DOHH2 (cell line): ENCODE measurements around the gene RAB26.

ENCODE experiments used
- H3F3A ChIP-seq: fragments of 200-600 bp; sonication (generic), shearing (Covaris generic); 2 replicates; pipeline ENCODE4 v1.6.0; 2016; ENCODE audit warnings: antibody characterized with exemption, mild to moderate bottlenecking; ENCODE audit not compliant: control insufficient read depth, insufficient read depth
- H3K27ac ChIP-seq: fragments of 200-600 bp; sonication (generic); 2 replicates; pipeline ENCODE4 v1.5.1; 2014; ENCODE audit warnings: low read depth, mild to moderate bottlenecking, low read length, moderate library complexity
- H3K27me3 ChIP-seq: fragments of 200-600 bp; sonication (generic); 2 replicates; pipeline ENCODE4 v1.6.1; 2014; ENCODE audit warnings: mild to moderate bottlenecking, low read length, mixed read lengths; ENCODE audit not compliant: control insufficient read depth
- H3K36me3 ChIP-seq: fragments of 200-600 bp; sonication (generic); 2 replicates; pipeline ENCODE4 v1.6.1; 2014; ENCODE audit warnings: mild to moderate bottlenecking, low read length, moderate library complexity, mixed read lengths; ENCODE audit not compliant: control insufficient read depth
- H3K4me1 ChIP-seq: fragments of 200-600 bp; sonication (generic); 2 replicates; pipeline ENCODE4 v1.6.1; 2014; ENCODE audit warnings: mild to moderate bottlenecking, low read length, mixed read lengths; ENCODE audit not compliant: control insufficient read depth
- H3K4me2 ChIP-seq: fragments of 200-600 bp; sonication (generic); 2 replicates; pipeline ENCODE4 v1.6.0; 2014; ENCODE audit warnings: mild to moderate bottlenecking, low read length, moderate library complexity
- H3K4me3 ChIP-seq: fragments of 200-600 bp; sonication (generic); 2 replicates; pipeline ENCODE4 v1.5.1; 2014; ENCODE audit warnings: mild to moderate bottlenecking, low read length, mixed read lengths
- H3K79me2 ChIP-seq: fragments of 200-600 bp; sonication (generic); 2 replicates; pipeline ENCODE4 v1.6.1; 2014; ENCODE audit warnings: mild to moderate bottlenecking, low read length, mixed read lengths; ENCODE audit not compliant: control insufficient read depth
- H3K9me2 ChIP-seq: fragments of 200-600 bp; sonication (generic); replicated peaks from 2 replicates; pipeline ENCODE4 v1.6.1; 2014; ENCODE audit warnings: mild to moderate bottlenecking, low read length, mixed read lengths; ENCODE audit not compliant: control insufficient read depth
- H3K9me3 ChIP-seq: fragments of 200-600 bp; sonication (generic); 2 replicates; pipeline ENCODE4 v1.6.1; 2014; ENCODE audit warnings: antibody characterized with exemption, low read length, mixed read lengths; ENCODE audit not compliant: control insufficient read depth, insufficient read depth
- H4K20me1 ChIP-seq: fragments of 200-600 bp; sonication (generic); 2 replicates; pipeline ENCODE4 v1.6.0; 2014; ENCODE audit warnings: low read depth, mild to moderate bottlenecking, antibody characterized with exemption, low read length, moderate library complexity; ENCODE audit not compliant: control insufficient read depth, insufficient read depth
- CTCF ChIP-seq: fragments of 200-600 bp; sonication (generic); IDR thresholded peaks from one replicate; pipeline ENCODE4 v1.5.1; 2014; ENCODE audit warnings: antibody characterized with exemption, mild to moderate bottlenecking, low read depth, low read length; ENCODE audit not compliant: poor library complexity, severe bottlenecking
- EZH2phosphoT487 ChIP-seq: fragments of 200-600 bp; sonication (generic); IDR thresholded peaks from 2 replicates; pipeline ENCODE4 v1.6.1; 2017; ENCODE audit warnings: borderline replicate concordance, mild to moderate bottlenecking, antibody characterized with exemption, low read length, moderate library complexity, mixed read lengths

RAB26 gene

GRCh38 chr16:2186064-2186463, 37.6 kb downstream of the RAB26 start:
- Histone ChIP-seq H3K79me2 (no peaks in the 10 kb centered on the region), H3K9me2 (no peaks in the 10 kb centered on the region), H3F3A (no peaks in the 10 kb centered on the region), H4K20me1 (no peaks in the 10 kb centered on the region), H3K4me1 (peaks cover 2% of the 10 kb centered on the region; the same call in 1 of the 2 replicates), H3K36me3 (peaks cover 7% of the 10 kb centered on the region; the same call in 1 of the 2 replicates), H3K9me3 (no peaks in the 10 kb centered on the region), H3K27ac (no peak overlapping the region), H3K4me2 (no peak overlapping the region), H3K4me3 (no peak overlapping the region), H3K27me3 (no peaks in the 10 kb centered on the region)
- TF ChIP-seq EZH2phosphoT487 (no peak), CTCF (no peak)

- Histone ChIP-seq H3K79me2 (no peaks in the 10 kb centered on the region), H3F3A (no peaks in the 10 kb centered on the region), H3K4me1 (peaks cover 2% of the 10 kb centered on the region; the same call in 1 of the 2 replicates), H3K27ac (no peak overlapping the region), H3K36me3 (peaks cover 7% of the 10 kb centered on the region; the same call in 1 of the 2 replicates), H3K4me2 (no peak overlapping the region), H3K9me3 (no peaks in the 10 kb centered on the region), H3K9me2 (no peaks in the 10 kb centered on the region), H3K27me3 (no peaks in the 10 kb centered on the region), H3K4me3 (no peak overlapping the region), H4K20me1 (no peaks in the 10 kb centered on the region)
- TF ChIP-seq EZH2phosphoT487 (no peak), CTCF (no peak)
These were observed 38.1 kb downstream of the RAB26 start for GRCh38 chr16:2186505-2186904.

- TF ChIP-seq CTCF (no peak), EZH2phosphoT487 (no peak)
- H4K20me1 ChIP-seq, result no peaks in the 10 kb centered on the region
These were observed 38.8 kb downstream of the RAB26 start for GRCh38 chr16:2187212-2187611.

More at GRCh38 chr16:2187212-2187611, 38.8 kb downstream of the RAB26 start:
- Histone ChIP-seq H3K27me3 (no peaks in the 10 kb centered on the region), H3K4me3 (no peak overlapping the region), H3K9me2 (no peaks in the 10 kb centered on the region), H3K27ac (no peak overlapping the region), H3K9me3 (no peaks in the 10 kb centered on the region), H3K4me1 (peaks cover 2% of the 10 kb centered on the region; the same call in 1 of the 2 replicates), H3K4me2 (no peak overlapping the region), H3K36me3 (peaks cover 3% of the 10 kb centered on the region; the same call in 1 of the 2 replicates), H3F3A (no peaks in the 10 kb centered on the region), H3K79me2 (no peaks in the 10 kb centered on the region)
